Activated naive CD4-positive, alpha-beta T cell treated with anti-CD3 and anti-CD28 coated beads, Interleukin-2, amount 50 U/mL, for 16 hours (primary cell): ENCODE measurements around the gene TRPT1.
A peak's percentile ranks its signal among the peaks of the same experiment; 100 is the strongest.
"Not testable (repeated sequence)": the region's sequence is repeated elsewhere in the genome, so short reads cannot be mapped to it uniquely, and the experiment has no call there.

ENCODE experiments used
- DNase-seq: peaks from one replicate; pipeline ENCODE4 v3.0.0-alpha.2; 2020

Gene TRPT1

DNA sequence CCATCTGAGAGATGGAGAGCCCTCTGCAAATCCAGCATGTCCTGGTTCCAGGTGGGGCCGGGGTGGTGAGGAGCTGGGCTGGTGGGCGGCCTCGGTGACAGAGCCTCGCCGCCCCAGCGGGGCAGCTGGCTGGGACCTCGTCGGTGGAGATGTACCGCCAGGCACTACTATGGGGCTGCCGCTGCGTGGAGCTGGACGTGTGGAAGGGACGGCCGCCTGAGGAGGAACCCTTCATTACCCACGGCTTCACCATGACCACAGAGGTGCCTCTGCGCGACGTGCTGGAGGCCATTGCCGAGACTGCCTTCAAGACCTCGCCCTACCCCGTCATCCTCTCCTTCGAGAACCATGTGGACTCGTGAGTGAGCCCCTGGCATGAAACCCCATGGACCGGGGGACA is 32.4 kb upstream of the TRPT1 start:
- DNase-seq = no peak

- DNase-seq = no peak
Observed at GRCh38 chr11:64256300-64256699, 30.3 kb upstream of the TRPT1 start.

DNA sequence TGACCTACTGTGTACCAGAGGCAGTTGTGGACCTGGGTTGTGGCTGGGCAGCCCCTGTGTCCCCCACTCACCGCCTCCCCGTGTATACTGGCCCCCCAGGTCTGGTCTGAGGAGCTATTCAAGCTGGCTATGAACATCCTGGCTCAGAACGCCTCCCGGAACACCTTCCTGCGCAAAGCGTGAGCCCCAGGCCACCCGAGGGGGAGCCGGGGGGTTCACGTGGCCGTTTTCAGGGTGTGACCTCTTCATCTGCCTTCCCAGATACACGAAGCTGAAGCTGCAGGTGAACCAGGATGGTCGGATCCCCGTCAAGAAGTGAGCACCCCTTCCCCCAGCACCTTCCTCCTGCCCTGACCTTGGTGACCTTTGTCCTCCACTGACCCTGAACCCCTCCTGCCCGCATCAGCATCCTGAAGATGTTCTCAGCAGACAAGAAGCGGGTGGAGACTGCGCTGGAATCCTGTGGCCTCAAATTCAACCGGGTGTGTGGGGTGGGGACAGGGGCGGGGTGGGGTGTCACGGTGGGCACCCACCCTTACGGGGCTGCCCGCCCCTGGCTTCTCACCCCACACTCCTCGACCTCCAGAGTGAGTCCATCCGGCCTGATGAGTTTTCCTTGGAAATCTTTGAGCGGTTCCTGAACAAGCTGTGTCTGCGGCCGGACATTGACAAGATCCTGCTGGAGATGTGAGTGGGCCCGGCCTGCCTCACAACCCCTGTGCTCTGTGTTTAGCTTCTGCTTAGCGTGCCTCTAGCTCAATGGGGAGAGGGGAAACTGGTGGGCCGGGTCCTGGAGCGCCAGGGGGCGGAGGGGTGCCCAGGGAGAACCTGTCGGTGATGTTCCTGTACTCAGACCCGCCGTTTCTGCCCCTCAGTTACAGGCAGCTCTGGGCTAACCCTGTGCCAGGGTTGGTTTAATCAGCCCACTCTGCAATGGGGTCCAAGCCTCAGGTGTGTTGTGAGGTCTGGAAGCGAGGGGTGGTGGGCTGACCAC is 29.4 kb upstream of the TRPT1 start:
- no peak for DNase-seq

DNA sequence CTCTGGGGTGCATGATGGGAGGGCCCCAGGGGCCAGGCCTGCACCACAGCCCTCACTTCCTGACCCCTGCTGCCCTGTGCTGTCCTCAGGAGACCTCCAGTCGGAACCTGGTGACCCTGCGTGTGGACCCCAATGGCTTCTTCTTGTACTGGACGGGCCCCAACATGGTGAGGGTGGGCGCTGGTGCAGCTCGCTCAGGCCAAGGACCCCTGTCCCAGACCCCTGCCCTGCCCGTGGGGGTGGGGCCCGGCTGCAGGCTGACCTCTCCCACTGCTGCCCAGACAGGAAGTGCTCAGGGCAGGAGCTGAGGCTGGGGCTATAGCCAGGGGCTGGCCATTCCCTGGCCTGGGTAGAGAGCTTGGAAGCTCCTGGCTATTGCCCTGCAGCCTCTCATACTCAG is 28.3 kb upstream of the TRPT1 start:
- no peak for DNase-seq

GRCh38 chr11:64253481-64253880 is 27.5 kb upstream of the TRPT1 start:
- DNase-seq = no peak

DNA sequence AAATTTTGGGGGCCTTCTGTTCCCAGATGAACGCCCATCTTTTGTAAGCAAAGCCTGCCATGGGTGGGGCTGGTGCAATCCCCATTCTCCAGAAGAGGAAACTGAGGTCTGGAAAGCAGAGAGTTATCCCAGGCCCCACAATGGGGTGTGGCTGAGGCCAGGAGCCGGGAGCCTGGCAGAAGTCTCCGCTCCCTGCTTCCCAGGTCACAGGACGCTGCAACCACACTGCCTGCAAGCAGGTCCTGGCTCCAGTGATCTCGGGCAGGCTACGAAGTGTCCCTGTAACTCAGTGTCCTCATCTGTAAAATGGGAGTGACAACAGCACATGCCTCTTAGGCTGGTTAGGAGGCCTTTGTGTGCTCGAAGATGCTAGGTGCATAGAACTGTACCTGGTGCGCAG is 27.1 kb upstream of the TRPT1 start:
- no peak for DNase-seq

- DNase-seq = peak; percentile 32
Observed at GRCh38 chr11:64252003-64252872, 26.3 kb upstream of the TRPT1 start.

DNA sequence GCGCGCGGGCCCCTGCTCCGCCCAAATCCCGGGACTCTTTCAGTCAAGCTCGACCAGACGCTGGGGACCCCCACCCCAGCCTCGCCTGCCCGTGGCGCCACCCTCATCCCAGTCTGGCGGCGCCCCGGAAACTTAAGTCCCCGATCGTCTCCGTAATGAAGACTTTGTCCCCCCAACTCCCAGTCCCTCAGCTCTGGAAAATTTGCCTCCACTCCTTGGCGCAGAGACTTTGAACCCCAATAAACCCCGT is 25.7 kb upstream of the TRPT1 start:
- no peak for DNase-seq

DNA sequence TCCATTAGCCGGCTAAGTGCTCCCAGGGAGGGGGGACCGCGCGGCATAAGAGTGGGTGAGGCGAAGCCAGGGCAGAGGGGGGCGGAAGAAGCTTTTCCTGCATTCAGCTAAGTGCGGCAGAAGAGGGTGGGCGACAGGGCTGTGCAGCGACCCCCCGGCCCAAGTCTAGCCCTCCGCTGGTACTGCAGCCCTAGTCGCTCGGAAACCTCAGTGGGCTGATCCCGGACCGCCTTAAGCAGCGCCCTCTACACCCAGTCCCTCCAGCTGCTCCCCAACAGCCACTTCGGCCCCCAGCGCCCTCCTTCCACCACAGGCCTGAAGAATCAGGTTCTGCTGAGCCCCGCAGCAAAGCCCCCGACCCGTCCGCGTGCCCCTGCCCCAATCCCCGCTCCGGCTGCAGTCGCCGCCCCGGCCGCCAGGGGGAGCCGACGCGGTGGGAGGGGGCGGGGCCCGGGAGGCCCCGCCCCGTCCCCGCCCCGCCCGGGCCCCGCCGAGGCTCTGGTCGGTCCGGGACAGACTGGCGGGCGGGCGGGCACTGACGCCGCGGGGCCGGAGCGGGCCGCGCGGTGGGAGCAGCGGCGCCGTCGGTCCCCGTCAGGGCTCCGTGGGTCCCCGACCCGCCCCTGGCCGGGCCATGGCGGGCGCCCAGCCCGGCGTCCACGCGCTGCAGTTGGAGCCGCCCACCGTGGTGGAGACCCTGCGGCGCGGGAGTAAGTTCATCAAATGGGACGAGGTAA is 25.2 kb upstream of the TRPT1 start, which contains the start of gene PLCB3:
Gene PLCB3, plus strand, starts transcription at position 515 of the 737 bp plus-strand sequence. Its CDS starts 120 bp downstream, at position 635.
- peak; percentile 52 for DNase-seq

- DNase-seq = no peak
Observed at GRCh38 chr11:64250415-64251015, 24.5 kb upstream of the TRPT1 start.

- DNase-seq = no peak
Observed at GRCh38 chr11:64249563-64250414, 23.8 kb upstream of the TRPT1 start.

GRCh38 chr11:64249038-64249437 is 23.1 kb upstream of the TRPT1 start:
- DNase-seq = no peak

- no peak for DNase-seq
Observed at GRCh38 chr11:64248578-64248977, 22.6 kb upstream of the TRPT1 start.

DNA sequence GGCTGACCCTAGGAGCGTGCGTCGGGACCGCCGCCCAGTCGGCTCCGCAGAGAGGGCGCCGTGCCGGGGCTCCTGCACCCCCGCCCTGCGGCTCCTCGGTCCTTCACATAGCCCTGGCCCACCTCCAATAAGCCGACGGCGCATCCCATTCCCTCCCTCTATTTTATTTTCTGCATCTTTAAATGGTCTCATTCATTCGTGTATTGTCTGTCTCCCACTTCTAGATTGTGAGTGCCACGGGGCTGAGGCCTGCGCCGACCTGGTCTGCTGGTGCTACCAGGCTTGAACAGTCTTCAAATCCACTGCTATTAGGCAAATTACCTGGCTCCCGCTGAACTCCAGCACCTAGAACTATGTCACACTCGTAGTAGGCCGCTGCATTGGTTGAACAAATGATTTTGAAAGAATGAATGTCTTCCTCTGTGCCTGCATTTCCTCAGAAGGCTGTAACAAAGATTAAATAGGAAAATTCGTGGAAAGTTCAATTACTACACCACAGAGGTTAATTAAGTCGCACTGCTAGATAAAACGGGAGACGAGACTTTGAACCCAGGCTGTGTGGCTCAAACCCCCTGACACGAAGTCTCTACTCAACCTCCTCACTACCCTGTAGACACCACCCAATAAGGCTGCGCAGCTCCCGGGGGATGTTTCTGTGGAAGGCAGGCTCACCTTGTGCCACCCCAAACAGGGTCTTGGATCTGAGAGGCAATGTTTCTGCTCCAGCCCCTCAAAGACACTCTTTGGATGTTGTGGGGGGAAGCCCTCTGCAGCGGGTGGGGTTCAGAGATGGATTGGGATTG is 21.9 kb upstream of the TRPT1 start:
- no peak for DNase-seq

DNA sequence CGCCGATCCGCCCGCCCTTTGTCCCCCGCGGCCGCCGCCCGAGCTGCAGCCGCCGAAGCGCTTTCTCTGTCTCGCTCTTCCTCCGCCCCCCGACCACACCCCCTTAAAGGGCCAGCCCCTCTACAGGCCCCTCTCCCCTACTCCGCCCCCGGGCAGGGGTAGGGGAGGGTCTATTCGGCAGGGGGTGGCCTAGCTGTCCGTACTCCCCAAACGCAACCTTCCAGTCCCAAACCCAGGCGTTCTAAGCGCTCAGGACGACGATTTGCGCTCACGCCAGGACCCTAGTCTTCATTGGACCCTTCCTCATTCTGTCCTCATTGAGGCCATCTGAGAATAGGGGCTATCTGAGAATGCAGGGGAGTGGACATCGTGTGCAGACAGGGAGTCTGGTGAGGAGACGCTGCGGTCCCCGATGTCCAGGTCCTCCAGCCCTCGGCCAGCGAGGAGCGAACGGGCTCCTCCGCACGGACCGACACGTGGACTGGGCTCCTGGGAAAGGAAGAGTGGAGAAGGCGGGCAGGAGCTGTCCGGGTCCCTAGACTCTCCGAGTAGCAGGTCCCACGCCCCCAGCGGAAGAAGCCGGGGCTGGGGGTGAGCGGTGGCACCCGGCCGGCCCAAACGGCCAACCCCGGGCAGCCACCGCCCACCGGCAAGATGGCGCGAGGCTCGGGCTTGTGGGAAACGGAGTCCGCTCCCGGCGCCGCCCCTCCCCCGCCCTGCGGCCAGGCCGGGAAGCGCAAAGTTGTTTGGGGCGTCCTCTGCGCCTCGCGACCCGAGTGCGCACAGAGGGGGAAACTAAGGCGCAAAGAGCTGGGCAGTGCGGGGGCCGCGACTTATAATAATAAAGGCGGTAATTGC is 21.1 kb upstream of the TRPT1 start, which contains the start of gene PPP1R14B:
Gene PPP1R14B, minus strand, starts transcription at position 73 of the 858 bp plus-strand sequence. CDS start 270 bp downstream, outside the sequence.
- DNase-seq = peak; percentile 89

DNA sequence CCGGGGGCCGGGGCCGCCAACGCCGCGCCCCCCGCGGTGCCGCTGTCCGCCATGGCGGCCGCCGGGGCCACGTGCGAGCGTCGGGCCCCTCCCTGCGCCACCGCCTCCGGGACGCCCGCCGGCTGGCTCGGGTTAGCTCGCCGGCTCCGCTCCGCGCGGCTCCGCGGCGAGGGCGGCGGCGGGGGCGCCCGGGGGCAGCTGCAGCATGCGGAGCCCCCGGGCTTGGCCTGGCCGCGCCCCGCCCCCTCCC is 20.6 kb upstream of the TRPT1 start:
- DNase-seq = not testable (repeated sequence)

GRCh38 chr11:64245797-64246620 is 20.0 kb upstream of the TRPT1 start:
- DNase-seq = peak; percentile 87

GRCh38 chr11:64245401-64245796 is 19.4 kb upstream of the TRPT1 start:
- DNase-seq = no peak

- DNase-seq = no peak
Observed at GRCh38 chr11:64244966-64245365, 19.0 kb upstream of the TRPT1 start.
